Brain pericyte (primary cell): ENCODE results near the gene VWA8.
"Not testable (repeated sequence)": the region's sequence is repeated elsewhere in the genome, so short reads cannot be mapped to it uniquely, and the experiment has no call there.

Experiments used
- DNase-seq: peaks from one replicate; pipeline ENCODE4 v3.0.0-alpha.2; 2012; ENCODE audit warnings: low read depth, low spot score

Gene VWA8

GRCh38 chr13:41745496-41745895 is 215.4 kb downstream of the VWA8 start:
- not testable (repeated sequence) for DNase-seq

- DNase-seq, result no peak
These were observed 217.9 kb downstream of the VWA8 start for GRCh38 chr13:41742917-41743552.

- DNase-seq, result no peak
These were observed 220.4 kb downstream of the VWA8 start for GRCh38 chr13:41740479-41740878.

- DNase-seq, result no peak
These were observed 238.0 kb downstream of the VWA8 start for GRCh38 chr13:41722684-41723535.

- DNase-seq, result no peak
These were observed 239.9 kb downstream of the VWA8 start for GRCh38 chr13:41720839-41721561.

GRCh38 chr13:41716236-41716635 is 244.7 kb downstream of the VWA8 start:
- DNase-seq, result no peak

- DNase-seq, result no peak
These were observed 247.5 kb downstream of the VWA8 start for GRCh38 chr13:41713405-41713804.

GRCh38 chr13:41710771-41711170 is 250.1 kb downstream of the VWA8 start:
- DNase-seq, result no peak

GRCh38 chr13:41709511-41709910 is 251.4 kb downstream of the VWA8 start:
- no peak for DNase-seq

GRCh38 chr13:41708713-41709112 is 252.2 kb downstream of the VWA8 start:
- no peak for DNase-seq

- DNase-seq, result no peak
These were observed 253.6 kb downstream of the VWA8 start for GRCh38 chr13:41707194-41707821.

- DNase-seq, result no peak
These were observed 254.8 kb downstream of the VWA8 start for GRCh38 chr13:41706152-41706551.

GRCh38 chr13:41702540-41702939 is 258.4 kb downstream of the VWA8 start:
- DNase-seq, result no peak

GRCh38 chr13:41701676-41702075 is 259.2 kb downstream of the VWA8 start:
- DNase-seq, result no peak

- DNase-seq, result peak; percentile 8
These were observed 260.1 kb downstream of the VWA8 start for GRCh38 chr13:41700790-41701310.

GRCh38 chr13:41699759-41700158 is 261.1 kb downstream of the VWA8 start:
- no peak for DNase-seq

GRCh38 chr13:41697578-41697977 is 263.3 kb downstream of the VWA8 start:
- DNase-seq, result no peak

GRCh38 chr13:41696163-41697003 is 264.5 kb downstream of the VWA8 start:
- DNase-seq, result peak; percentile 30

- peak; percentile 76 for DNase-seq
These were observed 266.2 kb downstream of the VWA8 start for GRCh38 chr13:41694545-41695301.

GRCh38 chr13:41693434-41693833 is 267.5 kb downstream of the VWA8 start:
- DNase-seq, result no peak
